Measurements from ENCODE around the gene ARAP3. TPM values are rescaled to one million over a fixed set of nuclear protein-coding genes. Genes with fewer than 3 reads are reported as not detected.

ARAP3 gene
- total RNA-seq, 1 donor from 2014 or later, result 10.5 TPM

DNA sequence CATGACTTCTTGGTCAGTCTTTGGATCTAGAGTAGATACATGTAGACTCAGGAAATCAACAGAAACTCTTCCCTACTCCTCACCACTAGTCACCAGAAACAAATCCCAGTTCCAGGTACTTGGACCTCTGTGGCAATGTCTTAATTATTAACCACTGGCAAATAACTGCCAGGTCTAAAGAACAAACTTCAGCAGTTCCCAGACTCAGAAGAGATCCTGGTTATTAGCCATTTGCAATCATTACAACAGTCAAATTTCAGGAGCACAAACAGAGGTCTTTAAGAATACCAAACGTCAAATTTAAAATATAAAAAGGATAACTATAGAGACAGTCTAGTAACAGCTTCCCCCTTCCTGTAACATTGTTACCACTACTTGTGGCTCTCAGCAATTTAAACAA lies 73.5 kb downstream of the ARAP3 start:
- peak overlapping the region; percentile 81 for H3K27ac Mint-ChIP-seq
- H3K27me3 Mint-ChIP-seq (ENCODE audit: low read depth), result no peaks in the 10 kb centered on the region
- H3K36me3 Mint-ChIP-seq (ENCODE audit: low read depth), result peaks cover 51% of the 10 kb centered on the region
- peaks cover 75% of the 10 kb centered on the region for H3K4me1 Mint-ChIP-seq (ENCODE audit: low read depth)
- intact Hi-C loops (cut with micrococcal nuclease), result no loop called here
- peak overlapping the region; percentile 5 for H3K4me3 Mint-ChIP-seq (ENCODE audit: low read depth)
- H3K9me3 Mint-ChIP-seq, result no peaks in the 10 kb centered on the region
- no peak for DNase-seq (ENCODE audit: low spot score)

DNA sequence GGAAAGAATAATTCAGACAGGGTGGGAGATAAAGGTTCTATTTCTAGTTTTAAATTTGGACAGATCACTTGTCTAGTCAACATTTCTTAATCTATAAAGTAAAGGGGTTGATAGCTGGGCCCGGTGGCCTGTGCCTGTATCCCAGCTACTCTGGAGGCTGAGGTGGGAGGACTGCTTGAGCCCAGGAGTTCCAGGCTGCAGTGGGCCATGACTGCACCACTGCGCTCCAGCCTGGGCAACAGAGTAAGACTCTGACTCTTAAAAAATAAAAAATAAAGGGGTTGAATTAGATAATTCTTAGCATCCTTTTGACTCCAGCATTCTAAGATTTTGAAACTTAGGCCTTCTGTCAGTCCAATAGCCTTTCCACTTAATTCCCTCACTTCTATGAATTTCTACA lies 74.0 kb downstream of the ARAP3 start:
- H3K4me3 Mint-ChIP-seq (ENCODE audit: low read depth), result peak overlapping the region; percentile 45
- no peaks in the 10 kb centered on the region for H3K9me3 Mint-ChIP-seq
- no peak for DNase-seq (ENCODE audit: low spot score)
- peak overlapping the region; percentile 81 for H3K27ac Mint-ChIP-seq
- H3K36me3 Mint-ChIP-seq (ENCODE audit: low read depth), result peaks cover 47% of the 10 kb centered on the region
- peaks cover 74% of the 10 kb centered on the region for H3K4me1 Mint-ChIP-seq (ENCODE audit: low read depth)
- no peaks in the 10 kb centered on the region for H3K27me3 Mint-ChIP-seq (ENCODE audit: low read depth)
- intact Hi-C loops (cut with micrococcal nuclease), result no loop called here

DNA sequence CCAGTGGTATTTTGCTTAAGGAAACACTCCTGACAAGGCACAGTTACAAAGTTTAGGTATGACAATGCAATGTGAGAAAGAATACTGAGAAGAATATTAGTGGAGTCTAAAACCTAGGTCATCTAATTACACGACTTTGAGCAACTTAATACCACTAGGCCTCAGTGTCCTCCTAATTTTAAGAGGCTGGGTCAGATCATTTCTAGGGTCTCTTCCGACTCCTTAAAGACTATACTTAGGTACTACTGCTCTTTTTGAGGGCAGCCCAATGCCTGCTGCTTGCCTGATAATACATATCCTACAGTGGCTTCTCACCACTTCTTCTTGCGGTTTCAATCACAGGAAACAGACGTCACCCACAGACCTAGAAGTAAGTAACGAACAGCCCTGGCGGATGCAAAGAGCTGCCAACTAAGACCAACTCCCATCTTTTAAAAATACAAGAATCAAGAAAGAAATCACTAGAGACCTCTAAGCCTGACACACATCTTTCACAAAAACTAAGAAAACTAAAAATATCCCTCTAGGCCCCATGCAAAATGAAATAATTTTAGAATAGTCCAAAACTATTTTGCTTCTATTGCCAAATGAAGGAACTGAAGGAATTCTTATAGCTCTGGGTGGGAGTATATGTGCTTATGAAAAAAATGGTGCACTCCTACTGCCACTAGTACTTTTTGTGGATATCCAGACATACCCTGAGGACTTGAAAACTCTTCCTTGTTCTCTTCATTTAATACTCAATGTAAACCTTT lies 76.3 kb downstream of the ARAP3 start:
- Mint-ChIP-seq H3K4me1 (ENCODE audit: low read depth) (peaks cover 69% of the 10 kb centered on the region), H3K36me3 (ENCODE audit: low read depth) (peaks cover 37% of the 10 kb centered on the region), H3K27ac (peak overlapping the region; percentile 90), H3K4me3 (ENCODE audit: low read depth) (peak overlapping the region; percentile 67), H3K9me3 (no peaks in the 10 kb centered on the region), H3K27me3 (ENCODE audit: low read depth) (no peaks in the 10 kb centered on the region)
- intact Hi-C loops (cut with micrococcal nuclease), result loop anchor here (1.0 kb wide), 1 partner anchor 14 kb away; no protein-coding TSS in a partner anchor
- peak; percentile 72 for DNase-seq (ENCODE audit: low spot score)

DNA sequence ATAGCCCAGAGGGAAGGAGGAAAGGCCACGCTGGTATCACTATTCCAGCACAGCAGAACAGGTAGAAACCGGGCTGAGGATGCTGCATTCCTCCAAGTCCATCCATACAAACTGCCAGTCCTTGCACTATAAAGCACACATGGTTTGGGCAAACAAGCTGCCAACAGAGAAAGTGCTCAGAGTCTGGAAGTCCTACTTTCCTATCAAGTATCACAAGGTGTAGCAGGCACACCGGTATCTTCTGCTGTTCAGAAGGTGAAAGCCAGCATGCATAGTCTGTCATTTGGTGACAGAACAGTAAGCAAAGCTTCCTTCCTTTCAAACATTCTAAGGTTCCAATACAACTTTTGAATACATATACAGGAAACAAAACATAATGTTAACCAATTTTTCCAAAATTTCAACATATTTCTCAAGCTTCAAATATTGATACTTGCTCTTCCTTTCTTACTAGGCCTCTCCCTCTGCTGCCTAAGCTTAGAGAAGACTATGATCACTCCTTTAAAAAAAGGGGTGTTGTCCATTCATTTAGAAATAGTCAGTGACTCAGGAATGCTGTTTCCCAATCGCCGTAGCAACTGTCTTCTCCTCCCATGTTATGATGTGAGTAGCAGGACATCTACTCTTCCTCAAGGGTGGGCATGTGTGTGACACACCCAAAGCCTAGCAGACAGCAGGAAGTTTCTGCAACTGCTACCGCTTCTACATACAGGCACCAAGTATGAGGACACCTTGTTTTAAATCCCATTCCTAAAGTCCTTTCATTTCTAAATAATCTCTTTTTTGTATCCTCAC lies 77.9 kb downstream of the ARAP3 start:
- Mint-ChIP-seq H3K4me3 (ENCODE audit: low read depth) (peak overlapping the region; percentile 70), H3K9me3 (no peaks in the 10 kb centered on the region), H3K4me1 (ENCODE audit: low read depth) (peaks cover 74% of the 10 kb centered on the region), H3K27me3 (ENCODE audit: low read depth) (no peaks in the 10 kb centered on the region), H3K27ac (peak overlapping the region; percentile 81), H3K36me3 (ENCODE audit: low read depth) (peaks cover 28% of the 10 kb centered on the region)
- DNase-seq (ENCODE audit: low spot score), result no peak
- intact Hi-C loops (cut with micrococcal nuclease), result loop anchor here (1.0 kb wide), 1 partner anchor 12 kb away; no protein-coding TSS in a partner anchor

Other genes with a start within 250 kb of the ARAP3 start
- gene PCDHGC3, start 206.3 kb downstream of the ARAP3 start, total RNA-seq, result 0.21 and 0.23 TPM in 2 replicates
- not detected in 2 replicates for gene PCDHGC4, start 197.2 kb downstream of the ARAP3 start, total RNA-seq
- not detected in 2 replicates for gene PCDHGC5, start 193.1 kb downstream of the ARAP3 start, total RNA-seq
- 228 and 234 TPM in 2 replicates for gene DIAPH1, start 63.2 kb downstream of the ARAP3 start, total RNA-seq
- gene HDAC3, start 45.4 kb downstream of the ARAP3 start, total RNA-seq, result 92.4 and 95.2 TPM in 2 replicates
- 15.9 and 16.1 TPM in 2 replicates for gene RELL2, start 45.2 kb downstream of the ARAP3 start, total RNA-seq
- 37.4 and 42.8 TPM in 2 replicates for gene FCHSD1, start 30.8 kb downstream of the ARAP3 start, total RNA-seq
- gene PCDH1, start 196.2 kb upstream of the ARAP3 start, total RNA-seq, result not detected in 2 replicates
- 74.1 and 76.8 TPM in 2 replicates for gene DELE1, start 241.6 kb upstream of the ARAP3 start, total RNA-seq

Measured in activated T-helper 2 cell treated with anti-CD3 and anti-CD28 coated beads, Interferon-gamma antibody, Interleukin-2, Interleukin-4, amounts not matched to agents 10 μg/mL and 5 μg/mL and 100 μg/mL, durations not matched to agents 14 hours and 24 hours and 36 hours (primary cell).